ENCODE data around the gene CELF4.

Gene CELF4

DNA sequence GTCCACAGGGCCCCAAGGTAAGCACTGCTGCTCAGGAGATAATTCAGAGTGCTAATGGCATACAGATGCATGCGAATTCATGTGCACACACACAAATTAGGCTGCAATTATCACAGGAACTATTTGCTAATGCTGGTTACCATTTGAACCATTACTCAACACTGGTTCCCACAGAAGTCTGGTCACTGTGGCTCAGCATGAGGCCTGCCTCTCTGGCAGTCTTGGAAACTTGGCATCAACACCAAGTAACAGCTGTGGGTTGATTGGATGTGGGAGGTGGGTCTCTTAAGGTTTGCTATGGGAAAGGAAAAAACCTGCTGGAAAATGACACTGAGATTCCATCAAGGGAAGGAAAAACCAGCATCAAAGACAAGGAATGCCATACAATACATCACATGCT lies 105.0 kb downstream of the CELF4 start:
- DNase-seq = no peak

GRCh38 chr18:37458697-37459096 lies 106.9 kb downstream of the CELF4 start:
- DNase-seq = no peak

- DNase-seq = no peak
Measured at GRCh38 chr18:37457753-37458152, 107.8 kb downstream of the CELF4 start.

GRCh38 chr18:37457341-37457740 lies 108.3 kb downstream of the CELF4 start:
- no peak for DNase-seq

- DNase-seq = no peak
Measured at GRCh38 chr18:37456873-37457272, 108.7 kb downstream of the CELF4 start.

- no peak for DNase-seq
Measured at GRCh38 chr18:37456395-37456794, 109.2 kb downstream of the CELF4 start.

- DNase-seq = no peak
Measured at GRCh38 chr18:37453752-37454151, 111.8 kb downstream of the CELF4 start.

DNA sequence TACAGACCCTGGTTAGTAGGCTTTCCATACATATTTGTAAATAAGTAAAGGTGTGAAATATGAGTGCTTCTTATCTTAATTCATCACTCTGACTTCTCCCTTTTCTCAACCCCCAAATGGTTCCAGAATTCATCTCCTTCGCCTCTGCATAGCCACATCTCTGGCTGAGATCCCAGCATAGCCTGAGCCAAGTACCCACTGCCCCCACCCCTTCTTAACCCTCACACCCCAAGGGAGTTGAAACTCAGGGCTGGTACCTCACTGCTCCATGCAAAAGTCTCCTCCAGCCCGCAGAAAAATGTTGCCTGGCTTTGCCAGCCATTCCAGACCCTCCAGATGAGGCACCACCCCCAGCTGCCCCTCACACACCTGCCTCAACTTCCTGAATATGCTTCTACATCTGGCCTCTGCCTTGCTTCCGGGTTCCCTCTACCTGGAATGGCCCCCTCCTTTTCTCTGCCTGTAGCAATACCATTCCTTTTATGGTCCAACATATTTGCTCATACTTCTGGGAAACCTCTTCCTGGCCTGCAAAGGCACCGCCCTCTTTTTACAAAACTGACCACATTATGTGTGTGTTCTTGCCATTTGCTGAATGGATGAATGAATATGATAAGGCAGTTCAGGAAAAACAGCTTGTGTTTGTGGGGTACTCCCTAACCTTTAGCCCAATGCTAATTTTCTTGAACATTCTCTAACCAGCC lies 112.8 kb downstream of the CELF4 start:
- DNase-seq = no peak

- no peak for DNase-seq
Measured at GRCh38 chr18:37452015-37452414, 113.6 kb downstream of the CELF4 start.

DNA sequence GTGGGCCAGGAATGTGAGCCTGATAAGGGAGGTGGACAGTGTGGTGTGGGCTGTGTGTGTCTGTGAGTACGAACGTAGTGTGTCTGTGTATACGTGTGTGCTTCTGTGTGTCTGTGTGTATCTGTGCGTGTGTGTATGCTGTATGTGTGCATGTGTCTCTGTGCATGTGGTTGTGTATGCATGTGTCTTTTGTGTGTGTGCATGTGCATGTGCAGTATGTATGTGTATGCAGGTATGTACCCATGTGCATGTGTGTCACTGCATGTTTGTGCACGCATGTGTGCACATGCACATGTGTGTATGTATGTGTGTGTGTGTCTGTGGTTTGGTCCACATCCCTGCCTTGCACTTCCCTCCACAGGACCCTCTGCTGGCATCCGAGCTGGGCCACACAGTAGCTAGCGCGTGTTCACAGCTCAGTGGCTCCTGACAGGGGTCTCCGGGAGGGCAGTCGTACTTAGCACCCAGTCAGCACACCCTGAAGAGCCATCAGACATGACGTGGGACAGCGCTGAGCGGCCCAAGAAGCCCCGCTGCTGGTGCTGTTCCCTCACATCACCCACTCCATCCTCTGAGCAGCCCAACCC lies 114.3 kb downstream of the CELF4 start:
- no peak for DNase-seq

GRCh38 chr18:37450434-37451132 lies 115.0 kb downstream of the CELF4 start:
- no peak for DNase-seq

DNA sequence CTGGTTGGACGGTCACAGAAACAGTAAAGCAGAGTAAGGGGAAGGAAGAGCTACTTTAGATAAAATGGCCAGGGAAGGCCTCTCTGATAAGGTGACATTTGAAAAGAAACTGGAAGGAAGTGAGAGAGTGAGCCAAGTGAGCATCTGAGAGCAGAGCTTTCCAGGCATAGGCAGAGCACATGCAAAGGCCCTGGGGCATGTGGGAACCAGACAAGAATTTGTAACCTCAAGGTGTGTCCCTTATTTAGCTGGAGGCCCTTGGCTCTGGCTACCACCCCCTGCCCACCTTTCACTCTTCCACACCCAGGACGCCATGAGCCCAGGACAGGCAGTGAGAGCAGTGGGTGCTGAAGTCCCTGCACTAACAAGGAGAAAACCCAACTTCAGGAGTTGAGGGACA lies 116.0 kb downstream of the CELF4 start:
- no peak for DNase-seq

- DNase-seq = no peak
Measured at GRCh38 chr18:37448946-37449345, 116.7 kb downstream of the CELF4 start.

DNA sequence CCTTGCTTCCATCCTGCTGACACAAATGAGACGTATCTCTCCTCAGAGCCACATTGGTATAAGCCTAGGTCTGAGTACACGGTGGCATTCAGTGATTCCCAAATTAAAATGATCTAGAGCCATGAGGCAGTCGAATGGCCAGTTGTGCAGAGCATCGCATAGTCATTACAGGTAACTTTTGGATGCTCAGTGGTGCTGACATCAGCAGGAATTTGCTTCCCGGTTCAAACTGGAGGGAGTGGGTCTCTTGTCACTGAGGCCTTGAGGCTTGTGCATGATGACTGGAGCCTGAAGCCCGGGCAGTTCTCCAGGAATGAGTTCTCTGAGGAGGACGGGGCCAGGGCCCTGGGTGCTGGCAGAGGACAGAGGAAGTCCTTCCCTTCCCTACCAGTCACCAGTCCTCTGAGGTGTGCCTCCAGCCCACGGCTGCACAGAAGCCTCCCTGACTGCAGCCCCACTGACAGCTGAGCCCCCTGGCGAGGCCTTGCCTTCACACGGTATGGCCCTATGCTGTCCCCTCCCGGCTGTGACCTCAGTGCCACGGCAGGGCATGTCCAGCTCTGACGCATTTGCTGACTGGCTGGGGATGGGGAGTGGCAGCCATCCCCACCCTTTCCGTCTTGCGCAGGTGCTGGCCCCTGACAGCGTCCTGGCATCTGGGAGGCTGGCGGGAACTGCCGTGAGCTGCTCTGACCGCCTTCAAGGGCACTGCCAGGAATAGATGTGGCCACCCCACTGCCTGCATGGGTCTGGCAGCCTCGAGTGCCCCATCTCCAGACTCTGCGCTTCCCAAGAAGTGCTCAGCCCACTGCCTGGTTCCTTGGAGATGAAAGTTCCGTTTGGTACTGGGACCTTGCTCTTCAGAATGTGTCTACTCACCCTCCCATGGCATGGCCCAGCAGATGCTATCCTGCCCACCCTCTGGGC lies 117.4 kb downstream of the CELF4 start:
- no peak for DNase-seq

DNA sequence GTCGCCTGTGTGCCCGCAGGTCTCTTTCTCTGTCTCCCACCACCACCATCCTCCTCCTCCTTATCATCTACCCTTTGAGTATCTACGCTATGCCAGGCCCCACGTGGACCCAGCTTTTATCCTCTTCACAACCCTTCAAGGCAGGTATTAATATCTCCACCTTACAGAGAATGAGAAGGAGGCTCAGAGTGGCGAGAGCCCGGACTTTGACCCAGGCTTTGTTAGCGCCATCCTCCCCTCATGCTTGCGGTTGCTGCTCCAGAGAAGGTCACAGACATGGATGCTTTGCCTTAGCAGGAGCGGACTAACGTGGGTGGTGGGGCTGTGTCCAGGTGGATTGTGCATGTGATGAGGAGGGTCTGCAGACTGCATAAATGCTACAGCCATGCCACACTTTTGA lies 119.8 kb downstream of the CELF4 start:
- DNase-seq = no peak

DNA sequence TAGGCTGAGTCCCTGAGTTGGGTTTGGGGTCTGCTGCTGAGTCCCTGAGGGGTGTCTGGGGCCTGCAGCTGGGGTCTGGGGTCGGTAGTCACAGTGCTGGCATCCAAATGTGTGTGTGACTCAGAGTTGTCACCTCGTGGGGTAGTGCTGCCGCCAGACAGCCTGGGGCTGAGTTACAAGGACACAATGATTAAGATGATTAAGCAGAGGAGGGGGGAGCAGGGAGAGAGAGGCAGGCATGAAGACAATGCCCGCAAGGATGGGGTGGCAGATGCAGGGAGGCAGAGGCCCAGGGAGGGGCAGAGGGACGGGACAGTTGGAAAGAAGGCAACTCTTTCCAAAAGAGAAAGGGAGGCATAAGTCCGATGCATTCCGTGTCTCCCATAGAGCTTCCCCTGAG lies 120.2 kb downstream of the CELF4 start:
- DNase-seq = no peak

DNA sequence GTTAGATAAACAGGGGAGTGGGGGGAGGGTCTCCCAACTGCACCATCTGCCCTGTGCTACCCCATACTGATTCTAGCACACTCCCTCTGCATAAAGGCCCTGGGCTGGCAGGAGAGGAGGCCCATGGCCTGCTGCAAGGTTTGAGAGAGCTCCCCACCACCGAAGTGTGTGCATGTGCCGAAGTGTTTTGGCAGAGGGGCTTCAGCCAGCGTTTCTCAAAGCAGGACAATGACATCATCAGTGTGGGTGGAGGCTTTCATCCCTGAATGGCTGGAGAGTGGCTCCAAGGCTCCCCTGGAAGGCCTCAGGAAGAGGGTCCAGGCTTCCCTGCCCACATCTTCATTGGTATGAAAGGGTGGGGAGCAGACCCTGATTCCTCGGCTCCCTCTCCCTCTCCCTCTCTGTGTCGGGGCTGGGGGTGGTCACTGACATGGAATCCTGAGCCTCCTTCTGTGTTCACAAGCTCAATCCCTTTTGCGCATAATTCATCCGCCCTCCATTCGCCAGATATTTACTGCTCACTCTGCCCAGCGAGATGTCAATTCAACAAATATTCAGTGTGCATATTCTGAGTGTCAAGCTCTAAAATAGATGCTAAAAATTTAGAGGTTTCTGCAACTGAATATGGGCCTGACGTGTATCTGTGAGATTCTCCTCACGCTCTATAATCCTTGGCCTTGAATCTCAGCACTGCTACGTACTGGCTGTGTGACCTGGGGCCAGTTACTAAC lies 122.1 kb downstream of the CELF4 start:
- DNase-seq = no peak

- no peak for DNase-seq
Measured at GRCh38 chr18:37442477-37442876, 123.1 kb downstream of the CELF4 start.

- DNase-seq = no peak
Measured at GRCh38 chr18:37441821-37442220, 123.8 kb downstream of the CELF4 start.

GRCh38 chr18:37440206-37440605 lies 125.4 kb downstream of the CELF4 start:
- DNase-seq = no peak

- no peak for DNase-seq
Measured at GRCh38 chr18:37438417-37439180, 127.0 kb downstream of the CELF4 start.

DNA sequence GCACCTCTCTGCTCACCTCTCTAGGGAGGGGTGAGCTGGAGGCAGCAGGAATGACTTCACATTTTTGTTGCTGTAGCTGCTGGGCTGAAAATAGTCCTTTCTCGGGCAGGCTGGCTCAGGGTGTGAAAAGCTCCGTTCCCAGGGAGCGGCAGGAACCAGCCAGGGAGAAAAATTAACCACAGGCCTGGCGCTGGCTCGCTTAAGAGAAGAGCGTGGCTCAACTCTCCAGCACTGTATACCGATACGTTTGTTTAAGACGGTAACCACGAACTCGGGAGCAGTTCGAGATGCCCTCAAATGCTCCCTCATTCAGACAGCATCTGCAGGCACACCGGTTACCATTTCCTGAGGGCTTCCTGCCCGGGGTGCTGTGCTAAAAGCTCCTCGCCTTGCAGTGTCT lies 129.6 kb downstream of the CELF4 start:
- no peak for DNase-seq
